NCI-H345 (cell line): Measurements from ENCODE around the gene BTNL2.
A peak's percentile ranks its signal among the peaks of the same experiment; 100 is the strongest.
"Not testable (repeated sequence)": the region's sequence is repeated elsewhere in the genome, so short reads cannot be mapped to it uniquely, and the experiment has no call there.

ENCODE experiments used
- DNase-seq: peaks from one replicate; lab custom pipeline; 2025; lab: John Stamatoyannopoulos, UW

Gene BTNL2

DNA sequence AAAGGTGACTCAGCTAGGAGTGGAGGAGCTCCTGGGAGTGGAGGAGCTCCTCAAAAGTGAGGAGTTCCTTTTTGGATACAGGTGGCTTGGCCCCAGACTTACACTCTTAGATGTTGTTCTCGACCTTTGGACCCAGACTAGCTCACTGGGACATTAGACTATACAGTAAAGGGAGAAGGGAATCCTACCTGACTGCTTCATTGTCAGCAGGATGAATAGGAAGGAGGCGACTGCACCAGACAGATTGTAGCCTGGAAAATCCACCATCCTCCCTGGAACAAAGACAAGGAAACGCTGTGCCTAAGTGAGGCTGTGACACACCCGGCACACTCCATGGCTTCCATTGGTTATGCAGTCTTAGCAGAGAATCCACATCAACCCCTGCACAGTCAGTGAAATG, at the start of gene BTNL2:
BTNL2 (minus strand) TSS at position 325 of the 400 bp plus-strand sequence; CDS start at position 267, 58 bp downstream.
- DNase-seq = no peak

- no peak for DNase-seq
Observed at GRCh38 chr6:32449088-32449736, 42.2 kb upstream of the BTNL2 start.

DNA sequence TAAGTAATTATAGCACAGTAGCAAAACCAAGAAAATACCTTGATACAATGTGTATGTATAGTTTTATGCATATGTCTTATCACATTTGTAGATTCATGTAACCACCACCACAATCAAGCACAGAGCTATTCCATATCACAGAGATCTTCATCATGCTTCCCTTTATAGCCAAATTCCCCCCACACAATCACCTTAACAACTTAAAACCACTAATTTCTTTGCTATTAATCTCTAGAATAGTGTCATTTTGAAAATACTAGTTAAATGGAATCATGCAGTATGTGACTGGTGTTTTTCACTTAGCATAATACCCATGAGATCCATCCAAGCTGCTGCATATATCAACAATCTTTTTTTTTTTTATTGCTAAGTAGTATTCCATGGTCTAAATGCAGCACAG, 41.0 kb upstream of the BTNL2 start:
- no peak for DNase-seq

DNA sequence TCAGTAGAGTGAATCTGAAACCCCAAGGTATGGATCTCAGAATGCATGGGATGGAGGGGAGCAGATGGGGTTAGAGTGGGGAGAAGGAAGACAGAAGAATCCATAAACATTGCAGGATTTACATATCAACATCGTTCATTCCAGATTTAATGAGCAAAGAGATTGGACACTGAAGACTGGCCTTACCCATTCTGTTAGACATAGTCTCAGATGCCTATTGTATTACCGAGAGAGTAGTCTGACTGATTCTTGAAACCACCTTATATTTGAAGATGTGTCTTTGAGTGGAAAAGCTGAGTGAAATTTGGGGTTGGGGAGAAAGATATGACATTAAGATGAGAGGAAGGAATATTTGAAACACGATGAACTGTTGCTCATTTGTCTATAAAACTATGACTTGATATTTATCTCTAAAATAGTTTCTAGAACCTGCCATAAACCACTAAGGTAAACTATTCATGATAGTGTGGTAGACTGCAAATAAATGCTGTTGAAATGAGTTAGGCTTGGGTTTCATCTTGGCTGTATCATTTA, 38.4 kb upstream of the BTNL2 start:
- DNase-seq = no peak

GRCh38 chr6:32444433-32444832, 37.5 kb upstream of the BTNL2 start:
- DNase-seq = no peak

DNA sequence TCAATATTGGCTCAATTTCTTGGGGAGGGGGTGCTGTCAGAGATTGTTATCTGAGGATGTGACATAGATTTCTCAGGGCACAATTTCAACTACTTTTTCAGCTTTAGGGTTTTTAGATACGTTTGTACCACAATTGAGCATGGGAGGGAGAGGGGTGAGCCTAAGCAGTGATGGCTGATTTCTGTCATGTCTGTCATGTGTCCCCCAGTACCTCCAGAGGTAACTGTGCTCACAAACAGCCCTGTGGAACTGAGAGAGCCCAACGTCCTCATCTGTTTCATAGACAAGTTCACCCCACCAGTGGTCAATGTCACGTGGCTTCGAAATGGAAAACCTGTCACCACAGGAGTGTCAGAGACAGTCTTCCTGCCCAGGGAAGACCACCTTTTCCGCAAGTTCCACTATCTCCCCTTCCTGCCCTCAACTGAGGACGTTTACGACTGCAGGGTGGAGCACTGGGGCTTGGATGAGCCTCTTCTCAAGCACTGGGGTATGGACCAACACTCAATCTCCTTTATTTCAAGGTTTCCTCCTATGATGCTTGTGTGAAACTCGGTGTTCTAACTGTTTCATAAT, 36.1 kb upstream of the BTNL2 start:
- no peak for DNase-seq

DNA sequence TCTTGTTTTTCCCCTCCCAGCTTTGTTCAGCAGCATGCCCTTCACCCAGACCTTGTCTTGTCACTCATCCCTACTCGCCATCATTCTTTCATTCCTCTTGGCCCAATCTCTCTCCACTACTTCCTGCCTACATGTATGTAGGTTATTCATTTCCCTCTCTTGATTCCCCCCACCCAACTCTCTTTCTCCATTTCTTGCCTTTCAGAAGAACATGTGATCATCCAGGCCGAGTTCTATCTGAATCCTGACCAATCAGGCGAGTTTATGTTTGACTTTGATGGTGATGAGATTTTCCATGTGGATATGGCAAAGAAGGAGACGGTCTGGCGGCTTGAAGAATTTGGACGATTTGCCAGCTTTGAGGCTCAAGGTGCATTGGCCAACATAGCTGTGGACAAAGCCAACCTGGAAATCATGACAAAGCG, 35.3 kb upstream of the BTNL2 start:
- DNase-seq = no peak

DNA sequence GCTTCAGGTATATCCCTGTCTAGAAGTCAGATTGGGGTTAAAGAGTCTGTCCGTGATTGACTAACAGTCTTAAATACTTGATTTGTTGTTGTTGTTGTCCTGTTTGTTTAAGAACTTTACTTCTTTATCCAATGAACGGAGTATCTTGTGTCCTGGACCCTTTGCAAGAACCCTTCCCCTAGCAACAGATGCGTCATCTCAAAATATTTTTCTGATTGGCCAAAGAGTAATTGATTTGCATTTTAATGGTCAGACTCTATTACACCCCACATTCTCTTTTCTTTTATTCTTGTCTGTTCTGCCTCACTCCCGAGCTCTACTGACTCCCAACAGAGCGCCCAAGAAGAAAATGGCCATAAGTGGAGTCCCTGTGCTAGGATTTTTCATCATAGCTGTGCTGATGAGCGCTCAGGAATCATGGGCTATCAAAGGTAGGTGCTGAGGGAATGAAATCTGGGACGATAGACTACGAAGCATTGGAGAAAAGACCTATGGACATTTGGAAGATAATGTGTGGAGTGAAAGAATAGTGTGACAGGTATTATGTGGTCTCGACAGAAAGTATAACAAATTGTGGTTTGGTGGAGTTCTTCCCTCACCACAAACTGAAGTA, 32.7 kb upstream of the BTNL2 start, which contains the start of gene HLA-DRA:
HLA-DRA (plus strand) TSS at position 286 of the 613 bp plus-strand sequence; CDS start at position 350, 64 bp downstream.
- no peak for DNase-seq

DNA sequence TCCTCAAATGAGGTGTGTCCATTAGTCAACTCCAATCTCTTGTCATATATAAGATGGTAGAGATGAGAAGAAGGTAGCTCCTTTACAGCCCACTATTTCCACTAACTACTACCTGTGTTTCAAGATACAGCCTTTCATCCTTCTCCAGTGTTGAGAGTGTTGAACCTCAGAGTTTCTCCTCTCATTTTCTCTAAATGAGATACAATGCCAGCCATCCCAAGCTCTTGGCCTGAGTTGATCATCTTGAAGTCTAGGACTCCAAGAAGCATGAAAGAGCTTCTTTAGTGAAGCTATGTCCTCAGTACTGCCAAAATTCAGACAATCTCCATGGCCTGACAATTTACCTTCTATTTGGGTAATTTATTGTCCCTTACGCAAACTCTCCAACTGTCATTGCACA, 32.2 kb upstream of the BTNL2 start:
- no peak for DNase-seq

DNA sequence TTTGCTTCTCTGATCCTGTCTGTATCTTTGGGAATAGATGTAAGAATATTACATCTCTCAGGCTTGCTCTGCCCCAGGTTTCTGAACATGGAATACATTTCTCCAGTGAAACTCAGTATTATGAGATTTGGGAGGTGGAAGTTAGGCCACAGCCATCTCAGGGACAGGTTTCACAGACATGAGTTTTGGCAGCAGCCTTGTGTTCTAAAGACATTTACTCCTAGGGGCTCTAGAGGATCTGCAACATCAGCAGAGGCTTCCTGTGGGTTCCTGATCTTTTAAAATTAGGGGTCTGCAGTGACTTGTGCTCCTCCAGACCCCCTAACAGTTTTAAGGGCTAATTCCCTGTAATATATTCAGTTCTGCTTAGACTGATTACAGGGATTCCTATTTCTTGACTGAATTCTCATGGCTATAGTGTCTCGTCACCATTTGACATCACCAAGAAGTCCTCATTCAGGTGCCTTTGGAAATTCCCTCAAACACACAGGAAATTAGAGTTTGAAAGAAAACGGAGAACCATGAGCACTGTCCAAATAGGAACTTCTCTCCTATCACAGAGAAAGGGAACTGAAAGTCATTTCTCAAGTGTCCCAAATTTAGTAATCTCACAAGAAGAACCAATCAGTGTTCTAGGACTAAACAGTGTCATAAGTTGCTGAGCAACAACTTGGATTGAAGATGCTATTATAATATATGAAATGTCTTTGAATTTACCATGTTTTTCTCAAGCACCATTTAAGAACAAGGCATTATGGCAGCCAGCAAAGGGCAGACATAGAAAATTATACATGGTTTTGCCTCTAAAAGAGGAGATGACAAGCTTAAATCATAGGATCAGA, 30.2 kb upstream of the BTNL2 start:
- no peak for DNase-seq

- no peak for DNase-seq
Observed at GRCh38 chr6:32436186-32436585, 29.2 kb upstream of the BTNL2 start.

GRCh38 chr6:32433950-32434349, 27.0 kb upstream of the BTNL2 start:
- not testable (repeated sequence) for DNase-seq

- no peak for DNase-seq
Observed at GRCh38 chr6:32432050-32432450, 25.1 kb upstream of the BTNL2 start.

DNA sequence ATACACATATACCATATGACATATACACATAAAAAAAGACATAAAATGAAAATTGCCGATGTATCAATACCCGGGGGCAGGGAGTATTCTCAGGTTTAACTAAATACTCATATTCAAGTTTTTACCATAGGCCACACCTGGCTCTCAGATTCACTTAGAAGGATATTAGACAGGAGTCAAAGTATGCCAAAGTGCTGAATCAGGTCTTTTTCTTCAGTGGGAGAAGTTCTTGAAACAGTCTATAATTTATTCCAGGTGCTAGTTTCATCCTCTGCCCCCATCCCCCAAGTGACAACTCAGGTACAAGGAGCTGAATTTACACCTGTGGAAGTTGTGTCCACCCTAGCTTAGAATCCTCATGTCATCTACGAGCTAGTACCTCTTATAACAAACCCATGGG, 24.2 kb upstream of the BTNL2 start:
- DNase-seq = no peak

DNA sequence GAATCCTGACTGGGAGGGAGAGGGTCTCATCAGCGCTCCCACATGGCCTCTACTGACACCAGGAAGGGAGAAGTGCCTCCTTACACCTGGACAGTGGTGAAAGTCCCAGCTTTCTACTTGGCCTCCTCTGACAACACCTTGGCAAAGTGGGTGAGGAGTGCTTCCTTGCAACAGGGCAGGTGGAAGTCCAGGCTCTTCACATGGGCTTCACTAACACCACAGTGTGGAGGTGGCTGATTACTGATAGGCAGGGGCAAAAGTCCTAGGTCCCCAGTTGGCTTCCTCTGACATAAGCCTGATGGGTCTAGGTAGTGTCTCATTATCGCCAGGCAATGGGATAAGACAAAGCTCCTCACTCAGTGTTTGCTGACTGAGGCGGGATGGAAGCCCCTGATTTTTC, 23.2 kb upstream of the BTNL2 start:
- no peak for DNase-seq

DNA sequence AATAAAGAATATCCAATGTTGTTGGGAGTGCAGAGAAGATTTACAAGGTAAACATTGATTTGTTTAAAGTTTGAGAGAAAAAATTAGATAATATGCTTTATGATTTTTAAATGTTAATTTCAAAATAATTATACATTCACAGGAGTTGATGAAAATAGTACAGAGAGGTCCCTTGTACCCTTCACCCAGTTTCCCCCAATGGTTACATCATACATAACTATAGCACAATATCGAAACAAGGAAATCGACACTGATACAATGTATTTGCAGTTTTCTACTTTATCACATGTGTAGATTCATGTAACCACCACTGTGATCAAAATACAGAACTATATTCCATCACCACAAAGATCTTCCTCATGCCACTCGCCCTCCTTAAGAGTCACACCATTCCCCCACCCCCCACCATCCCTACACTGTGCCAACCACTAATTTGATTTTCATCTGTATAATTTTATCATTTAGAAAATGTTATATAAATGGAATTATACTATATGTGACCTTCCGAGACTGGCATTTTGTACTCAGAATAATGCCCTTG, 21.0 kb upstream of the BTNL2 start:
- DNase-seq = no peak

DNA sequence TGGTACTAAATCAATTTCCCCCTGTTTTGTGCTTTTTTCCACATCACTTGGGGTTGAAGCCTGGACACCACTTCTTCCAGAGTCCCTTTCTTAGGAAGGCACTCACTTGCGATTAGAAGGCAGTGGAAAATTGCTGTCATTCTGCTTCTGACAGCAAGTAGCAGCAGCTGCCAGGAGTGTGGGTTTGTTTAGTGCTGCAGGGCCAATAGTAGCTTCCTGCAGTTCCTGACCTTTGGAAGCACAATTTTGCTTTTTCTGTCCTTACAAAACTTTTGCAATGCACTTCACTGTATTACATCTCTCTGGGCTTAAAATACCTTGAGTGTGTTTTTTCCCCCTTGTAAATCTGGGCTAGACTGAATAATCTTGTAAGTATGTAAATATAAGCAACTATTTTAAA, 20.2 kb upstream of the BTNL2 start:
- DNase-seq = no peak

- DNase-seq = no peak
Observed at GRCh38 chr6:32426338-32426737, 19.4 kb upstream of the BTNL2 start.

DNA sequence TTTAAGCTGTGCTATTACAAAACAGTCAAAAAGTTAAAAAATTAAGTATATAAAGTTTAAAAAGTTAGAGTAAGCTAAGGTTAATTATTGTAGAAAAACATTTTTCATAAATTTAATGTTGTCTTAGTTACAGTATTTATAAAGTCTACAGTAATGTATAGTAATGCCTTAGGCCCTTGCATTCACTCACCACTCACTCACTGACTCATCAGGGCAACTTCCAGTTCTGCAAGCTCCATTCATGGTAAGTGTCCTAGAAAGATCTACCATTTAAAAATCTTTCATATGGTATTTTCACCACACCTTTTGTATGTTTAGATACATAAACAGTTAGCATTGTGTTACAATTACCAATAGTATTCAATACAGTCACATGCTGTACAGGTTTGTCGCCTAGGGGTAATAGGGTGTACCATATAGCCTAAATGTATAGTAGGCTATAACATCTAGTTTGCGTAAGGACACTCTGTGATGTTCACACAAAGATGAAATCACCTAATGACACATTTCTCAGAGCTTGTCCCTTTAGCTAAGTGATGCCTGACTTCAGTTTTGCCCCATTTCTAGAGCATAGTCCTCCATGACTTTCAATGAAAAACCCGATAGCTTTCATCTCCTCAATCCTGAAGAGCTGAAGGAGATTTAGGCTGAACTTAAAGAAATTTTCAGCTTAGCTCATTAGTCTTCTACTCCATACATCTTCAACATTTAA, 17.8 kb upstream of the BTNL2 start:
- no peak for DNase-seq

GRCh38 chr6:32416036-32416435, 9.1 kb upstream of the BTNL2 start:
- no peak for DNase-seq

- peak; percentile 47 for DNase-seq
Observed at GRCh38 chr6:32415521-32416019, 8.6 kb upstream of the BTNL2 start.
